ENCODE data around the gene WDR43. TPM values are rescaled to one million over a fixed set of nuclear protein-coding genes. Genes with fewer than 3 reads are reported as not detected.

WDR43 gene
- 45.3 and 50.6 TPM in 2 replicates for polyA plus RNA-seq (2014; cell fraction: cytosol; rRNA removed)
- 45.7 and 47.5 TPM in 2 replicates for polyA plus RNA-seq (2014; cell fraction: nucleus; rRNA removed)

GRCh38 chr2:28894470-28895188 lies at the start of gene WDR43:
Gene WDR43 (plus strand): TSS chr2:28894667. CDS start chr2:28894699, 32 bp downstream.
- DNase-seq (ENCODE audit: low spot score): peak; percentile 99

GRCh38 chr2:28855193-28855592 lies 39.3 kb upstream of the WDR43 start:
- DNase-seq (ENCODE audit: low spot score): no peak

- DNase-seq (ENCODE audit: low spot score): no peak
Observed at GRCh38 chr2:28855977-28856376, 38.5 kb upstream of the WDR43 start.

DNA sequence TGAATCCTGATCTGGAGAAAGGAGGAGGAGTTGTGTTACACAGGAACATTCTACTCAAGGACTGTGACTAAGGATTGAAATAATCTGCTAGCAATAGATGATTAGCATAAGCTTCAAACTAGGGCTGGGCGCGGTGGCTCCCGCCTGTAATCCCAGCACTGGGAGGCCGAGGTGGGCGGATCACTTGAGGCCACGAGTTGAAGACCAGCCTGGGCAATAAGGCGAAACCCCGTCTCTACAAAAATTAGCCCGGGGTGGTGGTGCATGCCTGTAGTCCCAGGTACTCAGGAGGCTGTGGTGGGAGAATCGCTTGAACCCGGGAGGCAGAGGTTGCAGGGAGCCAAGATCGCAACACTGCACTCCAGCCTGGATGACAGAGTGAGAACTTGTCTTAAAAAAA lies 25.9 kb upstream of the WDR43 start:
- DNase-seq (ENCODE audit: low spot score): no peak

DNA sequence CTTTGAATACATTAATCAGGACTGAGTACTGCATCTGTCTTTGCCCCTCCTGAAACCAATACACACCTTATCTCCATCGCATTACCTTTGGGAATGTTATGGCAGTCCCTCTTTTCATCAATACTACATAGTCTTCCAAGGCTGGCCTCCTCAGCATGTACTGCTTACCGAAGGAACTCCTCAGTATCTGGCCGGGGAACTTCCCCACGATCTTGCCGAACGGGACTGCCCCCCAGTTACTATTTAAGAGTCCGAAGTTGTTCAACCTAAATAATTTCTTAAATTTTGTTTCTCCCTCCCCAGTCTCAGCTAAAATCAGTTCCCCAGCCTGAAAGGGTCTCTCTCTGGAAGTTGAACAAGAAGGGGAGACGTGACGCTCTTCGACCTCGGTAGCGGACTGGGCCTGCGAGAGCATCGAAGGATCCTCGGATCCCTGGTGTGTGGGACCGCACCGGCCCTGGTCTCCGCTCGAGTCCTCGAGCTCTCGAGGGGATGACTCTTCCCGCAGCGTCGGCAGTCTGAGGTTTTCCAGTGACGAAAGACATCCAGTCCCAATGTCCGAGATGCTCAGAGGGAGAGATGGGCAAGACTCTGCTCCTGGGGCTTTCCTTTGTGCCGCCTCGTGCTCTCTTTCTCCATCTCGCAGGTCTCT lies 24.8 kb upstream of the WDR43 start:
- DNase-seq (ENCODE audit: low spot score): no peak

GRCh38 chr2:28870146-28870891 lies 24.1 kb upstream of the WDR43 start, which contains the start of gene TRMT61B:
Gene TRMT61B (minus strand): TSS chr2:28870309. CDS start chr2:28870277, 32 bp downstream.
- peak; percentile 96 for DNase-seq (ENCODE audit: low spot score)

GRCh38 chr2:28871620-28872019 lies 22.8 kb upstream of the WDR43 start:
- DNase-seq (ENCODE audit: low spot score): no peak

GRCh38 chr2:28880193-28880592 lies 14.3 kb upstream of the WDR43 start:
- no peak for DNase-seq (ENCODE audit: low spot score)

DNA sequence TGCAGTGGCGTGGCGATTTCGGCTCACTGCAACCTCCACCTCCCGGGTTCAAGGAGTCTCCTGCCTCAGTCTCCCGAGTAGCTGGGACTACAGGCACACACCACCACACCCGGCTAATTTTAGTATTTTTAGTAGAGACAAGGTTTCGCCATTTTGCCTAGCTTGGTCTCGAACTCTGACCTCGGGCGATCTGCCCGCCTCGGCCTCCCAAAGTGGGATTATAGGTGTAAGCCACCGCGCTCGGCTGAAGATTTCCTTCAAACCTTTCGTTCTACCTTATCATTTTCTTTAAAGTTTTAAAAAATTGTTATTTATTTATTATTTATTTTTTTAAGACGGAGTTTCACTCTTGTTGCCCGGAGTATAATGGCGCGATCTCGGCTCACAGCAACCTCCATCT lies 979 bp upstream of the WDR43 start:
- DNase-seq (ENCODE audit: low spot score): no peak

- peak; percentile 11 for DNase-seq (ENCODE audit: low spot score)
Observed at GRCh38 chr2:28895189-28895893, 874 bp downstream of the WDR43 start.

- DNase-seq (ENCODE audit: low spot score): no peak
Observed at GRCh38 chr2:28896906-28897305, 2.4 kb downstream of the WDR43 start.

DNA sequence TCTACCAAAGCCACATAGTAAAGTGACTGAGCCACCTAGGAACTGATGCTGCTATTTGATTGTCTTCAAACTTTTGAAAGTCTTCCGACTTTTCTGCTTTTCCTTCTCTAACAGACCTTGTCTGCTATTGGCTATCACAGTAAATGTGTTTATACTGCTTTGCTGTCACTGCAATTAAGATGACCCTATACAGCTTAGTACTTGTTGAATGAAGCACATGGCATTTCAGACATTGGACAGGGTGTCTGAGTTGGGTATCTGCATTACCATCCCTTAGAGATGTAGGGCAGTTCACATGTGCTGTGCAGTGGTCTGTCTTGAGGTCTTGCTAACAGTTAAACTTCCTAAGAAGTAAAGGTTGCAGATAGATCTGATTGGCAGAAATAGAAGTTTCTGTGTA lies 3.6 kb downstream of the WDR43 start:
- no peak for DNase-seq (ENCODE audit: low spot score)

GRCh38 chr2:28901202-28901601 lies 6.7 kb downstream of the WDR43 start:
- no peak for DNase-seq (ENCODE audit: low spot score)

- no peak for DNase-seq (ENCODE audit: low spot score)
Observed at GRCh38 chr2:28901841-28902240, 7.4 kb downstream of the WDR43 start.

DNA sequence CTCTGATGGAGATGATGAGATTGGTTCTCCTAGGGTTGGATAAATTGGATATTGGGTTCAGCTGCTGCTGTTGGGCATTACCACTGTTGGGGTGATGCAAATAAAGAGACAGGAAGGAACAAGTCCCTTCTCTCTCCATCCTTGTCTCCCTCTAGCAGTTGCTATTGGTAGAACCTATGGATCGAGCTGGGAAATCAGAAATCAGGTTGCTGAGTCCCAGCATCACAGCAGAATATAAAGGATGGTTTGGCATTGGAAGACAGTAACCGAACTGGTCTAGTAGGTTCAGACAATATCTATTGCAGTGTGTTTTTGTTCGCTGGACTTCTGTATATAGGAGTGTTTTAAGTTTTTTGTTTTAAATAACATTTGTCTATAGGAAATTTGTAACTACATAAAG lies 8.1 kb downstream of the WDR43 start:
- DNase-seq (ENCODE audit: low spot score): no peak

- no peak for DNase-seq (ENCODE audit: low spot score)
Observed at GRCh38 chr2:28904295-28904694, 9.8 kb downstream of the WDR43 start.

- DNase-seq (ENCODE audit: low spot score): no peak
Observed at GRCh38 chr2:28904802-28905457, 10.5 kb downstream of the WDR43 start.

DNA sequence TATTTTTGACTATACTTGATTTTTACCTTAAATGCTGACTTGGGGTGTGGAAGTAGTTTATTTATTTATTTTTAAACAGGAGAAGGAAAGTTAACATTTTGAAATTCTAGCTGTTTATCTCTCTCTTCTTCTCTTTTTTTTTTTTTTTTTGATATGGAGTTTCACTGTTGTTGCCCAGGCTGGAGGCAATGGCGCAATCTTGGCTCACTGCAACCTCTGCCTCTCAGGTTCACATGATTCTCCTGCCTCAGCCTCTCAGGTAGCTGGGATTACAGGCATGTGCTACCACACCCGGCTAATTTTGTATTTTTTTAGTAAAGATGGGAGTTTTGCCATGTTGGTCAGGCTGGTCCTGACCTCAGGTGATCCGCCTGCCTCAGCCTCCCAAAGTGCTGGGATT lies 11.1 kb downstream of the WDR43 start:
- no peak for DNase-seq (ENCODE audit: low spot score)

DNA sequence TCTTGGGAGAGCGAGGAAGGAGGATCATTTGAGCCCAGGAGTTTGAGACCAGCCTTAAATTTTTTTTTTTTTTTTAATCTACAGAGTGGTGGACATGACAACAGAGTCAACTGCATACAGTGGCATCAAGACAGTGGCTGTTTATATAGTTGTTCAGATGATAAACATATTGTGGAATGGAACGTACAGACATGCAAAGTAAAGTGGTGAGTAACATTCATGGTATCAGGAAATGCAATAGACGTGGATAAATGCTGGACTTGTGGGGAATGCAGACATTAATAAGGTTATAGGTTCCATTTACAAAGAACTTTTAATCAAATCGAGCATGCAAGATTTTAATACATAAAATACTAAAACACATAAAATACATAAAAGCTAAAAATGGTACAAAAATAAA lies 11.9 kb downstream of the WDR43 start:
- no peak for DNase-seq (ENCODE audit: low spot score)

DNA sequence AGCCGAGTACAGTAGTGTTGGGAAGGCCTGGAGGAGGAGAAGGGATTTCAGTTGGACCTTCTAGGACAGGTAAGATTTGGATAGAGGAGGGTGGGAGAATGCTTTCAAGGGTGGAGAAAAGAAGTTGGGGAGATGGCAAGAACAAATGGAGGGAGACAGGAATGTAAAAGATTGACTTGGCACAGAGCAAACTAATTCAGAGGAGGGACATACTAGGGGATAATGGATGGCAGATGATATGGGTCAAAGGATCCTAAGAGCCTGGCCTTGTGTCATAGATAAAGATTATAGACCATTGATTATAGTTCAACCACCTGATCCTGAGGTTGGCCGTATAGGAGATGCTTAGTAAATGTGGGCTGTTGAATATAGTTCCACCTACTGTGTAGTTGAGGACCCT lies 12.4 kb downstream of the WDR43 start:
- DNase-seq (ENCODE audit: low spot score): no peak

DNA sequence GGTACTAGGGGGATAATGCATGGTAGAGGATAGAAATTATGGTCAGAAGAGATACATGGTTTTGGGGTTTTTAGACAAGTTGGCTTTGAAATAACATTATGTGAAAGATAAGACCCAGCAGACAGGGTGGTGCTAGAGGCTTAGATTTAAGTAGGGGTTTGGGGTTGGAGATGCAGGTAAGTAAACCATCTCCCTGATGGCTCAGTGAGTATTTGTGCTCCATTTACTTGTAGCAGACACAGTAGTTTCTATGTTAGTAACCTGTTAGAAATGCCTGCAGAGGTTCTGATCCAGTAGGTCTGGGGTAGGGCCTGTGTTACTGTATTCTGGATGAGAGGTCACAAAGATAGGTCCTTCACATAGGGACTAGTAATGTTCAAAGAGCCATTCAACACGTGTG lies 13.7 kb downstream of the WDR43 start:
- DNase-seq (ENCODE audit: low spot score): no peak

Data from SK-N-DZ (cell line).